Measurements from ENCODE around the gene HYLS1.

- TF ChIP-seq CTCF (conservative IDR thresholded peaks at IDR 0.05): no peak
- TF ChIP-seq ZFX (IDR thresholded peaks at IDR 0.05): no peak
Observed at GRCh38 chr11:125921042-125921441, 33.6 kb downstream of the HYLS1 start.

Measured in C4-2B (cell line).